HG02870 (cell line): Measurements from ENCODE around the gene POLE3.
"Not testable (repeated sequence)": the region's sequence is repeated elsewhere in the genome, so short reads cannot be mapped to it uniquely, and the experiment has no call there.

Experiments used
- ATAC-seq: cut with Tn5 transposase; IDR thresholded peaks from one replicate; pipeline ENCODE4 v1.9.1; 2021; ENCODE audit warnings: mild to moderate bottlenecking, moderate library complexity; ENCODE audit not compliant: unreplicated experiment

Gene POLE3

DNA sequence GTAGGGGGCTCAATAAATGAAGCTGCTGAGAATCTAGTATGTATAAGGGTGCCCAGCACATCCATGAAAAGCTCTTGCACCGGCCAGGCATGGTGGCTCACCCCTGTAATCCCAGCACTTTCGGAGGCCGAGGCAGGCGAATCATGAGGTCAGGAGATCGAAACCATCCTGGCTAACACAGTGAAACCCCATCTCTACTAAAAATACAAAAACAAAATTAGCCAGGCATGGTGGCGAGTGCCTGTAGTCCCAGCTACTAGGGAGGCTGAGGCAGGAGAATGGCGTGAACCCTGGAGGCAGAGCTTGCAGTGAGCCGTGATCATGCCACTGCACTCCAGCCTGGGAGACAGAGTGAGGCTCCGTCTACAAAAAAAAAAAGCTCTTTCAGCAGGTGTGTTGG lies 4.1 kb downstream of the POLE3 start:
- ATAC-seq, result not testable (repeated sequence)

DNA sequence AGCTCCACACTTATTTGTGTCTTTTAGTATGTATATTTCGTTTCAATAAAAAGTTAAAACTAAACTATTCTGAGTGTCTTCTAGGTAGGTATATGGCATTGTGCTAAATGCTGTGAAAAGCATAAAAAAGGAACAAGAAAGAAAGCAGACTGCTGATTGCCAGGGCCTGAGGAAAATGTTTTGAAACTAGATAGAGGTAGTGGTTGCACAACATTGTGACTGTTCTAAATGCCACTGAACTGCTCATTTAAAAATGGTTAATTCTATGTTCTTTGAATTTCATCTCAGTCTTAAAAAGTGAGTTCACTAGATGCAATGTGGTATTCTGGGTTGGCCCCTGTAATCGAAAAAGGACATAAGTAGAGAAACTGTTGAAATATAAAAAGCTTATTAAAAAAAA lies 6.8 kb downstream of the POLE3 start:
- ATAC-seq, result no peak

DNA sequence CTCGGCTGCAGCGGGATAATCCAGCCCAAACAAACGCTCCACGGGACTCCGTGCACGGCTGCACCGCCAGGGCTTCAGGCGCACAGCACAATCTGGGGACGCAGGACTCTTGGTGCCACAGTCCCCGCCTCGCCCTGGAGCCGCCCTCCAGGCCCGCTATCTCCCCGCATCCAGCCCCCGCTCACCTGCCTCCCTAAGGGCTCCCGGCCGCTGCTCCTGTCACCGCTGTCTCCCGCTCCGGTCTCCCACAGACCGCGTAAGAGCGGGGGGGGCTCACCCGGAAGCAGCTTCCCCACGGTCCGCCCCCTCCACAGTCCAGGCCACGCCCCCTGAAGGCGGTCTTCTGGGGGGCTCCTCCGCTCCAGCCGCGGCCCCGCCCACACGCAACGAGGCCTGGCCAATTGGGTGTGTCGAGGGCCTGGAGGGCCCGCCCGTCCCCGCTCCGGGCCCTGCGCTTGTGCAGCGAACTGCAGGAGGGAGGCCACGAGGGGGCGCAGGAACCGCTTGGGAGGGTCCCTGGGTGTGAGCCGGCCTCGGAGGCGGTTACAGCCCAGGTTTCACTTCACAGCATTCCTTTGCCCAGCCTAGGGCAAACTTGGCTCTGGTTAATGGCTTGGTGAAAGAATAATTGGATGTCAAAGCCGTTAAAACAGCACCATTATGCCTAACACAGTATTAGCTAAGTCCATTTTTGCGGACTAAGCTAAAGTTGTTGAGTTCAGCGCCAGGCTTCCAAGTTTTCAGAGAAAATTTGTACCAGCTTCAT lies 9.3 kb downstream of the POLE3 start, which contains the start of gene ALAD:
TSS of gene ALAD (minus strand) at position 258 of the 766 bp plus-strand sequence. CDS start 7,725 bp downstream, outside the sequence.
- ATAC-seq, result peak; percentile 98

DNA sequence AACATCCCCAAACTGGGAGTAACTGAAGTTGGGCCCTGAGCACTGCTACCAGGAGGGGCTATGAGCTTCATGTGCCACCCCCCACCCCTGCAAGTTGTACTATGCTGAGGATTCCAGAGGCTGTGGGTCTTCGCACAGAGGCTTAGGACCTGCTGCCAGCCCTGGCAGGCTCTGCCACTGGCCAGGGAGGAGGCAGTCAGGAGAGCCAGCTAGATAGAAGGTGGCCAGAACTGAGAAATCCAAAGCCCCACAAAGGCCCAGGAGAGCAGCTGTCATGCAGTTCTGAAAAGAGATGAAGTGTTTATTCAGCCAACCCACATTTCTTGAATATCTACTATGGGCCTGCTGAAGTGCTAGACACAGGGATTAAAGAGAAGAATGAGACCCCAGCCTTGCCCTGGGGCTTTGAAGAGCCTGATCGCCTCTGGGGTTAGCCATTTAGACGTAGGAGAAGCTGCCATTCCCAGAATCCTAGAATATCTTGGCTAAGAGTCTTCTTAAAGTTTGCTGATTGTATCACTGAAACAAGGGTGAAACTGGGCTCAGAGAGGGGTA lies 10.8 kb downstream of the POLE3 start:
- no peak for ATAC-seq

DNA sequence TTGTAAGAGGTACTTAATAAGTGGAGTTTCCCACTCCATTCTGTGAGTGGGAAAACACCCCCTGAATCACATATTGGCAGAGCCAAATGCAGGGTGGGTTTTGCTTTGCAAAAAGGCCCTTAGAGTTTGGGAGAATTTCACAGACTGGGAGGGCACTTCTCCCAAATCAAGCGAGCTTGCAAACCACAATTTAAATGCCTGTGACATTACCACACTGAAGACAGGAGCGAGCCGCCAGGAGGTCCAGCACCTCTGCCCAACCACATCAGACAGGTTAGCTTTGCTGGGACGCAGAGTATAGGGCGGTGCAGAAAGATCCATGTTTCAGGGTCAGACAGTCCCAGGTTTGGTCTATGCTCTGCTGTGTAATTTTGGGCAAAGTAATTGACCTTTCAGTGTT lies 11.7 kb downstream of the POLE3 start:
- ATAC-seq, result no peak

DNA sequence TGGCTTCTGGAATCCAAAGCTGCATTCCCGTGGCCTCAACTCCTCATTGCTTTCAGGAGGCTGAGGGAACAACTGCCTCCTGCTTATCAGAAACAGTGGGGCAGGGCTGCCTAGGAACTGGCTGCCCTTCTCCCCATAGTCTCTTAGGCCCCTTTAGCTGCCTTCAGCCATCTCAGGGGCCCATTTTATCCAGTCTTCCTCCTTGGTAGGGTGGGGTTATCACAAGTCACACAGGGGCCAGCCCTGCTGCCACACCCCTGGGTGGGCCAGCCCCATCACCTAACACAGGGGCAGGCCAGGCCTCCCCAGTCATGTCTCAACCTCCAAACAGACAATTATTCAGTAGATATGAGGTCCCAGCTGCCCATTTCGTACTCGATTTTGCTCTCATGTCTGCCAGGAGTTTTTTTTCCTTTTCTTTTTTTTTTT lies 13.3 kb downstream of the POLE3 start:
- ATAC-seq, result no peak

DNA sequence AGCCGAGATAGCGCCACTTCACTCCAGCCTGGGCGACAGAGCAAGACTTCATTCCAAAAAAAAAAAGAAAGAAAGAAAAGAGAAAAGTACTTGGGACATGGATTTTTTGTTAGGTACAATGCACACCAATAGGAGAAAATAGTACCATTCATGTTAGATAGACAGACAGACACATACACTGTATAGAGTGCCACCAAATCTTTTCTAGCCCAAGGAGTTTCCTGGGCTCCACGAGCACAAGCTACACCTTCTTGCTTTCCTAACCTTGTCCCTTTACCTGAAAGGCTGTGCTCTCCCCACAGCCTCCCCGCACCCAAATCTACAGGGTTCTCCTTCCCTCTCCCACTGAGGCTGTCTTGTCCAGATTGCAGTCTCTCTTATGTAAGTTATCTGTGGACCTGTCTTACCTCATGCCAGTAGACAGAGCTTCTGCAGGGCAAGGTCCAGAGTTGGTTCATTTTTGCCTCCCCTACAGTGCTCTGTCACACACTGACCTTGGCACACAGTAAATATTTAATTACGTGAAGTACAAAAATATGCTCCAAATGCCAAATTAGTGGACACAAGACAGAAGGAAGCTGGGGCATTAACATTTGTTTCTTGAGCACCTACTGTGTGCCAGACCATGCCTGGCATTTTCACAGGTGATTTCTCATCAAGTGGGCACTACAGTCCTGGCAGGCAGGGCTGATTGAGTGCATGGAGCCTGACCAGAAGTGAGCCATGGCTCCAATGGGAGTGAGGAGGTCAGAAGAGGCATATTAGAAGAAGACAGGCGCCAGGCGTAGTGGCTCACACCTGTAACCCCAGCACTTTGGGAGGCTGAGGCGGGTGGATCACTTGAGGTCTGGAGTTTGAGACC lies 15.2 kb downstream of the POLE3 start:
- ATAC-seq, result no peak

DNA sequence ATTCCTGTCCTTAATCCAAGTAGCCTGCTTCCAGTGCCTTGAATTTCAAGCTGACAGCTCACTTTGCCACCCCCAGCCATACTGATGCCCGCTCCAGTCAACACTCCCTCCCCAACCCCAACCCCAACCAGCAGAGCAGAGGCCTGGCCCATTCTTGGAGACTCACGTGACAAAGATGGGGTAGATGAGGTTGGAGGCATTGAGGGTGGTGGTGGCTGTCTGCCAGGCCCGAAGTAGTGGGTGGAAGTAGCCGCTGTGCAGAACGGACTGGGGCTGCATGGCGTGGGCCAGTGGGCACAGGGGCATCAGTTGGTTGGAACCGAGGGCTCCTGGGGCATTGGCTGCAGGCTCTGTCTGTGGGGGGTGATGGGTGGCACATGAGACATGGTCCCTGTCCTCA lies 17.2 kb downstream of the POLE3 start:
- ATAC-seq, result no peak

DNA sequence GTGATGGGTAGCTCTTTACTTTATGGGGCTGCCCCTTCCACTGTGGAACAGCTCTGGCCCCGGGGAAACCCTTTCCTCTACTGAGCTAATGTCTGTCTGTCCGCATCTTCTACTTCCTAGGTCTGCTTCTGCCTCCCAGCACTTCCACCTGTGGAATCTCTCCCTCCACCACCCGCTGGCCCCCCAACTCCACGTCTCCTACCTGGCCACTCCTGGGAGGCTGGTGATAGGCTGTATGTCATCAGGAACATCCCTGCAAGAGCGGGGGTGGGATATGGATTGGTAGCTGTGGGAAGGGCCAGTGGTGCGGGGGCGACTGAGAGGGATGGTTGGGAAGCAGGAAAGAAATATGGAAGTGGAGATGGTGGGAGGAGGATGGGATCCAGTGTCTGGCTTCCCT lies 18.6 kb downstream of the POLE3 start:
- ATAC-seq, result no peak

DNA sequence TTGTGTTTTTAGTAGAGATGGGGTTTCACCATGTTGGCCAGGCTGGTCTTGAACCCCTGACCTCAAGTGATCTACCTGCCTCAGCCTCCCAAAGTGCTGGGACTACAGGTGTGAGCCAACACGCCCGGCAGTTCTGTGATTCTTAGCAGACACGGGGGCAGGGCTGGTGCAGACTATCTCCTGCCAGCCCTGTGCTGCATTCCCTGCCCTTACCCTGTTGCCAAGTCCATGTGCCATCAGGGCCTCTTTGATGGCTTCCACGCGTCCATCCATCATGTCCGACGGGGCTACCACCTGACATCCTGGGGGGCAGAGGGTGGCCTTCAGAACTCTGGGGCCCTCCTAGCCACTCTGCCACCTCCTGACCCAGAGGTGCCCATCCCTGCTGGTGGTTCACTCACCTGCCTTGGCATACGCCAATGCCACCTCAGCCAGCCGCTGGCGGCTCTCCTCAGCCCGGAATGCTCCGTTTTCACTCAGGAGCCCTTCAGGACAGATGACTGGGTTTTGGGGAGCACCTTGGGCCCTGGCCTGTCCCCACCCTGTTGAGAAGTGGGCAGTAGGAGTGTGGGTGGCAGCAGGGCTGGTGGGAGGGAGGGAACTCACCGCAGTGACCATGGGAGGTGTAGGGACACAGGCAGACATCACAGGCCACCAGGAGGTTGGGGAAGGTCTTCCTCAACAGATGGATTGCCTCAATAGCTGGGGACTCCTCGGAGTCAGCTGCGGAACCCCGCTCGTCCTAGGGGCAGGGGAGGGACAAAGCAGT lies 20.1 kb downstream of the POLE3 start:
- ATAC-seq, result no peak

DNA sequence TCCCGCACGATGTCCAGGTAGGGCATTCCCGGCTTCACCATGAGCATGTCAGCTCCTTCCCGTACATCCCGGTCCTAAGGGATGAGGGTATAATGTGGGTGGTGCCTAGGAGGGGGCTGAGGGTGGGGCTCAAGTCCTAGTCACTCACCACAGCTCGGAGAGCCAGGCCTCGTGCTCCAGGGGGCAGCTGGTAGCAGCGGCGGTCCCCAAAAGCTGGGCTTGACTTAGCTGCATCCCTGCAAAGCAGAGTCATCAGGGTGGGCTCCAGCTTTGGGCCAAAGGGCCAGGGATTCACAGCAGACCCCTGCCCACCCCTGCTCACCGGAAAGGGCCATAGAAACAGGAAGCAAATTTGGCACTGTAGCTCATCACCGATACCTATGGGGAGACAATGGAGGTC lies 21.0 kb downstream of the POLE3 start:
- ATAC-seq, result no peak

DNA sequence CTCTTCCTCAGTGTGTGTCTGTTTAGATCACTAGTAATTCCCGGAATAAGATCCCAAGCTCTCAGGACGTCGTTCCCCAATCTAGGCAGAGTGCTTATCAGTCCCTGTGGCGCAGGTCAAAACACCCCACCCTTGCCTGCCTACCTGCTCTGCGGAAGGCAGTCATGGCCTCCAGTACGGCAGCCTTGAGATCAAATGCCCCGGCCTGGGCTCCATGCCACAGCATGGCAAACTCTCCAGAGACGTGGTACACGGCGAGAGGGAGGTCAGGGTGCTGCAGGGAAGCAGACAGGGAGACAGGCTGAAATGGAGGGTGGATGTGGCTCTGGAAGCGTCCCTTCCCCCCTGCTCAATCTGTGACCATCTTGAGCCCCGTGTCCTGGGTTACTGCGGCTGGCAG lies 21.6 kb downstream of the POLE3 start:
- no peak for ATAC-seq

DNA sequence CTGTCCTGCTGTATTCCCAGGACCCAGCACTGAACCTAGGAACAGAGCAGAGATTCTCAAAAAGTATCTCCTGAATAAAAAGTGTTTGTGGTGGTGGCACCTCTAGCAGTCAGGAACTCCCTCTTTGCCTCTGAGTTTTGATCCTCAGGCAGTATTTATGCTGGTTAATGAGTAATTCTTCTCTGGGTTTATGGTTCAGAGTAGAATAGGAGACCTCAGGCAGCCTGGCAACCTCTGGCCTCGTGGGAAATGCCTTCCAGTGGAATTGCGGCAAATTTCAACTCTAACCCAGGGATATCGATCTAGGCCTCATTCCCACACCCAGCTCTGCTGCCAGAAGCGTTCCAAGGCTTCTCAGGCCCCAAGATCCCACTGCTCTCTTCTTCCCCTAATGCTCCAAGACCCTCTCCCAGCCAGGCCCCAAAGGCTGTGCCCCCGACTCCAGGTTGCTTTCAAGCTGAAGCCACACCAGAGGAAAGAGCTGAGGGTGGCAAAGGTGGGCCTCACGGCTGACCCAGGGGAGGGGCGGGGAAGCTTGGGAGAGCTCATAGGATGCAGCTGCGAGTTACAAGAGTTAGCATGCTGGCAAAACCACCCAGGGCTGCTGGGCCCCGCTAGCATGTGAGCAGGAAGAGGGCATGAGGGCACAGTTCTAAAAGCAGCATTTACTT lies 22.8 kb downstream of the POLE3 start:
- no peak for ATAC-seq

DNA sequence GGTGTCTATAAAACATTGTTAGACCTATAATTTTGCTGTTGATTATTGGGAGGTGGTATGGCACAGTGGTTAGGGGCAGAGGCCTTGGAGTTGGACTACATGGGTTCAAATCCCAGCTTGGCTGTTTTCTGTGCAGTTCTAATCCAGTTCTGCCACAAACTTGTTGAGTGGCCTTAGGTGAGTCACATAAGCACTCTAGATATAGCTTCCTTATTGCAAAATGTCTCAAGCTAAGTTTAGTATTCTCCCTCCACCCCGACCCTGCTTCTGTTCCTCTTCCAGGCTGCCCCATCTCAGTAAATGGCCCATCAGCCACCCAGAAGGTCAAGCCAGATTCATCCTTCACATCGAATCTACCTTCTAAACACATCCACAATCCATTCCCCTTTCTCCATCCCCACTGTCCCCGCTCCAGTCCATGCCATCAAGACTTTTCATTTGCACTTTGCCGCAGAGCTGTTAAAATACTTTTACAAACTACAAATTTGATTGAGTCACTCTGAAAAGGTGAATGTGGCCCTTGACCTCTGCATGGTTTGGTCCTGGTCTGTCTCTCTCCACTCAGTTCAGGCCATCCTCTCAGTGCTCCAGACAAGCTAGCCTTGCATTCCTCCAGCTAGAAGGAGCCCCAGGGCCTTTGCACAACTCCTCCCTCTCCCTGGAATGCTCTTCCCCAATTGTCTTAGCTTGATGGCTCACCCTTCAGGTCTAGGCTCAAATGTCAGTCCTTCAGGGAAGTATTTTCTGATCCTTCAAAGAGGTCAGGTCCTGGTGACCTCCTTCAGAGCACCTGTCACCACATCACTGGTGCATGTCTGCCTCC lies 23.7 kb downstream of the POLE3 start:
- ATAC-seq, result no peak

DNA sequence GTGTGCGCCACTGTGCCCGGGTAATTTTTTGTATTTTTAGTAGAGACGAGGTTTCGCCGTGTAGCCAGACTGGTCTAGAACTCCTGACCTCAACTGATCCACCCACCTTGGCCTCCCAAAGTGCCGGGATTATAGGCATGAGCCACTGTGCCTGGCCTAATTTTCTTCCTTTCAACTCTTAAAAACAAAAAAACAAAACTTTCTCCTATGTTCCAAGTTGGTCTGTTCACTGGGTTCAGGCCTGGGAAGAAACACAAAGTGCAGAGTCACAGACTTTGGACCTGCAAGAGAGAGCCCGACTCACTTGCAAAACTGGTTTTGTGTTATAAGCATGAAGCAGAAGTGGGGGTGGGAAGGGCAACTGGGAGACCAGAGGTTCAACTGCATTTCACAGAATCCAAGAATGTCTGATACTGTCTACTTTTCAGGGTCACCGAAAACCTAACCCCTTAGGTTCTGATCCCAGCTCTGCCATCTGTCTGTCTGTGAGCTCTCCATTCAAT lies 28.5 kb downstream of the POLE3 start:
- ATAC-seq, result no peak

DNA sequence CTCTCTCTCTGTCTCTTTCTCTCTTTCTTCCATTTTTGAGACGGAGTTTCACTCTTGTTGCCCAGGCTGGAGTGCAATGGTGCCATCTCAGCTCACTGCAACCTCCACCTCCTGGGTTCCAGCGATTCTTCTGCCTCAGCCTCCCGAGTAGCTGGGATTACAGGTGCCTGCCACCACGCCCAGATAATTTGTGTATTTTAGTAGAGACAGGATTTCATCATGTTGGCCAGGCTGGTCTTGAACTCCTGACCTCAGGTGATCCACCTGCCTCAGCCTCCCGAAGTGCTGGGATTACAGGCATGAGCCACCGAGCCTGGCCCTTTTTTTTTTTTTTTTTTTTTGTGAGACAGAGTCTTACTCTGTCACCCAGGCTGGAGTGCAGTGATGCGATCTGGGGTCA lies 29.0 kb downstream of the POLE3 start:
- not testable (repeated sequence) for ATAC-seq

DNA sequence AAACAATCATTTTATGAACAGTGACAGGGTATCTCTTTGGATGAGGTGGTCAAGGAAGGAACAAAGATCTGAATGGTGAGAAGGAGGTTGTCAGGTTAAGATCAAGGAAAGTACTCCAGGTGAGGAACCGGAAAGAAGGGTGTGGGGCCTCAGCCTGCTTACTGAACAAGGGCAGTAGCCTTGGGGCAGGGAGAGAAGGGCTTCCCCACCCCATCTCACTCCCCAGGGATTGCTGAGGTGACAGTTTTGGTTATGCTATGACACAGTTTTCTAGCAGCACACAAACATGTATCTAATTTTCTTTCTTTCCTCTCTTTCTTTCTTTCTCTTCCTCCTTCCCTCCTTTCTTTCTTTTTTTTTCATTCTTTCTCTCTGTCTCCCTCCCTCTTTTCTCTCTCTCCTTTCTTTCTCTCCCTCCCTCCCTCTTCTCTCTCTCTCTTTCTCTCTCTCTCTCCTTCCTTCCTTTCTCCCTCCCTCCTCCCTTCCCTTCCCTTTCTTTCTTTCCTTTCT lies 29.6 kb downstream of the POLE3 start:
- no peak for ATAC-seq

DNA sequence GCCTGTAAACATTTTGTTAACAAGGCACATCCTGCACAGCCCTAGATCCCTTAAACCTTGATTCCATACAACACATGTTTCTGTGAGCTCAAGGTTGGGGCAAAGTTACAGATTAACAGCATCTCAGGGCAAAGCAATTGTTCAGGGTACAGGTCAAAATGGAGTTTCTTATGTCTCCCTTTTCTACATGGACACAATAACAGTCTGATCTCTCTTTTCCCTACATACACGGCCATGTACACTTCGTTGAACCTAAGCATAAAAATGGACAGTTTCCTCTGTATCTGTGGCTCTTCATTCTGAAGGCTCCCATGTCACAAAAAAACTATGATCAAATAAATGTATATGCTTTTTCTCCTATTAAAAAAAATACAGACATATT lies 30.7 kb downstream of the POLE3 start:
- not testable (repeated sequence) for ATAC-seq
